GF-D8 (cell line): ENCODE data around the gene CANT1.
"Not testable (repeated sequence)": the region's sequence is repeated elsewhere in the genome, so short reads cannot be mapped to it uniquely, and the experiment has no call there.

Experiments used
- DNase-seq: peaks from one replicate; lab custom pipeline; 2025; lab: John Stamatoyannopoulos, UW

Gene CANT1

DNA sequence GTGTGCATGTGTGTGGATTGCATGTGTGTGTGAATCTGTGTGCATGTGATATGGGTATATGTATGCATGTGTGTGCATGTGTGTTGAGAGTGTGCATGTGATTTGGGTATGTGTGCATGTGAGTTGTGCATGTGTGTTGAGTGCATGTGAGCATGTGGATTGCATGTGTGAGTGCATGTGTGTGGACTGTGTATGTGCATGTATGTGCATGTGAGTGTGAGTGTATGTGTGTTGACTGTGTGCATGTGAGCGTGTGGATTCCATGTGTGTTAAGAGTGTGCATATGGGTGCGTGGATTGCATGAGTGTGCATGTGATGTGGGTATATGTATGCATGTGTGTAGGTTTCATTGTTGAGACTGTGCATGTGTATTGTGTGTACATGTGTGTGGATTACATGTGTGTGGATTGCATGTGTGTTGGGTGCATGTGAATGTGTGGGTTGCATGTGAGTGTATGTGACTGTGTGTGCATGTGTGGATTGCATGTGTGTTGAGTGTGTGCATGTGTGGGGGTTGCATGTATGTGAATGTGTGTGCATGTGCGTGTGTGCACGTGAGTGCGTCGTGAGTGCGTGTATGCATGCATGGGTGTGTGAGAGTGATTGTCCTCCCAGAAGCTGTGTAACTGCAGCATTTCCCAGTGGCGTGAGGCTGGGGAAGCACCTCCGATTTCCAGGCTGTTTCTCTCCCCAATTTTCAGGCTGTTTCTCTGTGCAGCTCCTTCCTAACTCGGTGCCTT lies 33.8 kb upstream of the CANT1 start:
- DNase-seq = no peak

DNA sequence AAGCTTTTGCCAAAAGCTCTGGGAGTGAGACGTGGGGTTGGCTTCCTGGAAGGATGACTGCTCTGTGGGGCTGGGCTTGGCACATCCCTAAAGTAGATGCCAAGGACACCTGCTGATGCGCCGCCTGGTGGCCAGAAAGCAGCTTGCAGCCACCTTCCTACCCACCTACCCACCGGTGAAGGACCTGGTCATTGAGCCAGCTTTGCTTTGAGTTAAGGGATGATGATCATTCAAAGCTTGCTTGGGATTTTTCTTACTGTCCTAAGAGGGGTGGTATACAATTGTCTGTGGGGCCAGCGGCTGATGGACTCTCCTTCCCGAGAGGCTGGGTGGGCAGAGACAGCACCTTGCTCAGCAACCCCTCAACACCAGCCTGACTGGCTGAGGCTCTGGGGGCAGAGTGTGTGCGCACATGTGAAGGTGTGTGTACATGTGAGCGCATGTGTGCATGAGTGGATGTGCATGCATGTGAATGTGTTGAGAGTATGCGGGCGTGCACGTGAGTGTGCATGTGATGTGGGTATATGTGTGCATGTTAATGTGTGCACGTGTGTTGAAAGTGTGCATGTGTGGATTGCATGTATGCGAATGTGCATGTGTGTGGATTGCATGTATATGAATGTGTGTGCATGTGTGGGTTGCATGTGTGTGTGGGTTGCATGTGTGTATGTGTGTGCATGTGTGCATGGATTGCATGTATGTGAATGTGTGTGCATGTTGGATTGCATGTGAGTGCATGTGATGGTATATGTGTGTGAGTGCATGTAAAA lies 33.0 kb upstream of the CANT1 start:
- DNase-seq = no peak

DNA sequence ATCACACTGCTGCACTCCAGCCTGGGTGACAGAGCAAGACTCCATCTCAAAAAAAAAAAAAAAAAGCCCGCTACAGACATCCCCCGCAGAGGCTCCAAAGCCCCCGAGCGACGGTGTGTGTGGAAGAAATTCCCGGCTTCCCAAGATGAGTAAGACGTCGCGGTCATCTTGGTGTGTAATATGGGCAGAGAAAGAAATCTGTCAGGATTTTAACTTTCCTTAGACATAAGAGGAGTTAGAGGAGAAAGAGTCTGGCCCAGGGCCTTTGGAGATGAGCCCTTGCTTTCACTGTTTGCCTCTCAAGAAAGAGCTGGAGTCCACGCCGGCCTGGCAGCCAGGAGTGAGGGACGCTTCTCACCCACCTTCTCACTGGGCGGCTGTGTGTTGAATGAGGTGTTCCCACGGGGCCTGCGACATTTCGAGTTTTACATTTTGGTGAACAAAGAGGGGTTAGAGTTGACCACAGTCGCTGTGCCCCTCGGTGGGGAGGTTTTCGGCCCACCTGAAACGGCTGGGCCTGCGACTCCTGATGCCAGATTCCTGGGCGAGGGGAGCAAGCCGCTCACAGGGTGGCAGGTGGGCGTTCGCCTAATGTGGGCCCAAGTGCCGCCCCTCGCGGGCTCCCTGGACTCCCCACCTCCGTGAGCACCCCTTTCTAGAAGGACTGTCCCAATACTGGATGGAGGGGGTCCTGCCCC lies 32.3 kb upstream of the CANT1 start:
- no peak for DNase-seq

- no peak for DNase-seq
These were observed 31.5 kb upstream of the CANT1 start for GRCh38 chr17:79041041-79041570.

DNA sequence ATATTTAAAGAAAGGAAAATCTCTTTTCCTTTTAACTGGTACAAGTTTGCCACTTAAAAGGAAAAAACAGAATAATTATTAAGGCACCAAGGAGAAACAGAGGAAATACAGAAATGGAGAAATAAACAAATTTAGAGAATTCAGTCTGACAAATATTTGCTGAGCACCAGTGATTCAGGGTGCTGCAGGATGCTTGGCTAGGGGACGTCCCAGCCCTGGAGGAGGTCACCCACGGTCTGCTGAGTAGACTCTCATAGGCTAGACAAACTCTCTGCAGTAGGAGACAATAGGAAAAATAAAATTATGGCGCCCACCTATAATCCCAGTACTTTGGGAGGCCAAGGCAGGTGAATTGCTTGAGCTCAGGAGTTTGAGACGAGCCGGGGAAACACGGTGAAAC lies 30.3 kb upstream of the CANT1 start:
- no peak for DNase-seq

DNA sequence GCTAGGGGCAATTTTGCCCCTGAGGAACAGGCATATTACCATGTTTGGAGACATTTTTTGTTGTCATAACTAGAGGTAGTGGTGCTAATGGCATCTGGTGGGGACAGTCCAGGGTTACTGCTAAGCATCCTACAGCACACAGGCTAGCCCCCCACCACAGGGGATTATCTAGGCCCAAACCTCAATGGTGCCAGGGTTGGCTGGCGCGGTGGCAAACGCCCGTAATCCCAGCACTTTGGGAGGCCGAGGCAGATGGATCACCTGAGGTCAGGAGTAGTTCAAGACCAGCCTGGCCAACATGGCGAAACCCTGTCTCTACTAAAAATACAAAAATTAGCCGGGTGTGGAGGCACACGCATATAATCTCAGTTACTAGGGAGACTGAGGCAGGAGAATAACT lies 29.6 kb upstream of the CANT1 start:
- DNase-seq = no peak

DNA sequence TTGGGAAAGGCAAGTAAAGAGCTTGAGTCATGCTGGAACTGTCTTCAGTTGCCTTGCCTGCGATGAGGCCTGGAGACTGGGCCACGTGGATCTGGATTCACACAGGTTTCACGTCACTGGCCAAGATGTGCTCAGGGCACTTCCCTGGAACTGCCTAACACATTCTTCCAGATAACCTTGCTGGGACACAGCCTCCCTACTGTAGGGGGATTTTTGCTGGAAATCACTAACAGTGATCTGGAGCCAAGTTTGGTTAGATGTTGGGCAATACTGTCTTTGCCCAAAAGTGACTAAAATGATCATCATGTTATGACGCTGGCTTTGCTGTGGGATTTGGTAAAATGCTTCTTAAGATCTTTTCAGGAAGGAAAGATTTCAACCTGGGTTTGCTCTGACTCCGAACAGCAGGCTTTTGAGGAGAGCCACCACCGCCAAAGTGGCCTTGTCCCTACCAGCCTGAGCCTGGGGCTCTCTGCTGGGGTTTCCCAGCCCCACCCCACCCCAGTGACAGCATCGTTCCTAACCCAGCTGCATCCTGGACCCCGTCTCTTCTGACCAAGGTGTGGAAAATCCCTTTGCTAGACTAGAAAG lies 29.1 kb upstream of the CANT1 start:
- DNase-seq = no peak

DNA sequence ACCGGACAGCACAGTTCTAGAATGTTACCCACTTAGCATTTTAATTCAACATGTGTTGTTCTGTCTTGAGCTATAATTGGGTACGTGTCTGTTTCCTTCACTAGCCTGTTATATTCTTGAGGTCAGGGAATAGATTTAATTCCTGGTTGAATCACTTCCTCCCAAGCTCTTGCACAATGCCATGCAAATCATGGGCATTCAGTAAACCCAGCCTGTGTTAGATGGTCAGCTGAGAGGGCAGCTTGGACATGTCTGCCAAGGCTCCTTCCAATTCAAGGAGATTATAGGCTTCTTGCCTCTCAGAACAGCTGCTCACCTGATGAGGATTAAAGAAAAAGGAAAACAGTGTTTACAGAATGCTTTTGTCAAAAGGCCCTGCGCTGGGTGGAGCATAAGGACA lies 27.0 kb upstream of the CANT1 start:
- no peak for DNase-seq

DNA sequence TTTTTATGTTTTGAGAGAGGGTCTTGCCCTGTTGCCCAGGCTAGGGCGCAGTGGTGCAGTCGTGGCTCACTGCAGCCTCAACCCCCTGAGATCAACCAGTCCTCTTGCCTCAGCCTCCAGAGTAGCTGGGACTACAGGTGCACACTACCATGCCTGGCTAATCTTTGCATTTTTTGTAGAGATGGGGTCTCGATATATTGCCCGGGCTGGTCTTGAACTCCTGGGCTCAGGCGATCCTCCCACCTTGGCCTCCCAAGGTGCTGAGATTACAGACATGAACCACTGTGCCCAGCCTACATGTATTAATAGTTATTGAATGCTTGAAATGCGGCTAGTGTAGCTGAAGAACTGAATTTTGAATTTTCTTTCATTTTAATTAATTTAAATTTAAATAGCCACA lies 26.6 kb upstream of the CANT1 start:
- DNase-seq = no peak

GRCh38 chr17:79035686-79036085 lies 26.1 kb upstream of the CANT1 start:
- no peak for DNase-seq

- no peak for DNase-seq
These were observed 25.4 kb upstream of the CANT1 start for GRCh38 chr17:79034931-79035485.

GRCh38 chr17:79033741-79034501 lies 24.4 kb upstream of the CANT1 start:
- no peak for DNase-seq

DNA sequence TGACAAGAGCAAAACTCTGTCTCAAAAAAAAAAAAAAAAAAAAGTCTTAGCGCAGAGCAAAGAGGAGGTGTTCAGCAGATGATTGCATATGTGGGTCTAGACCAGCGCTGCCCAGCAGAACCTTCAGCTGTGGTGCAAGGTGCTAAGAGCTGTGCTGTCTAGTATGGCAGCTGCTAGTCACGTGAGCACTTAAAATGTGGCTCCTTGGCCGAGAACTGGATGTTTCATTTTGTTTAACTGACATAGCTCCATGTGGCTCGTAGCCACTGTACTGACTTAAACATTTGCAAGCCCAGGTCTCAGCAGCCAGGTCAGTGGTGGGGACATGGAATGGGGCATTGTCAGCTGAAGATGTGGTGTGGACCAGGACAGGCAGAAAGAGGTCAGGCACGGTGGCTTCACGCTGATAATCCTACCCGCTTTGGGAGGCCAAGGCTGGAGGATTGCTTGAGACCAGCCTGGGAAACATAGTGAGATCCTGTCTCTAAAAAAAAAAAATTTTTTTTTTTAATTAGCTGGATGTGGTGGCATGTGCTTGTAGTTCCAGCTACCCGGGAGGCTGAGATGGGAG lies 23.6 kb upstream of the CANT1 start:
- no peak for DNase-seq

GRCh38 chr17:79031996-79032875 lies 22.7 kb upstream of the CANT1 start:
- DNase-seq = no peak

GRCh38 chr17:79030636-79031035 lies 21.1 kb upstream of the CANT1 start:
- DNase-seq = not testable (repeated sequence)

DNA sequence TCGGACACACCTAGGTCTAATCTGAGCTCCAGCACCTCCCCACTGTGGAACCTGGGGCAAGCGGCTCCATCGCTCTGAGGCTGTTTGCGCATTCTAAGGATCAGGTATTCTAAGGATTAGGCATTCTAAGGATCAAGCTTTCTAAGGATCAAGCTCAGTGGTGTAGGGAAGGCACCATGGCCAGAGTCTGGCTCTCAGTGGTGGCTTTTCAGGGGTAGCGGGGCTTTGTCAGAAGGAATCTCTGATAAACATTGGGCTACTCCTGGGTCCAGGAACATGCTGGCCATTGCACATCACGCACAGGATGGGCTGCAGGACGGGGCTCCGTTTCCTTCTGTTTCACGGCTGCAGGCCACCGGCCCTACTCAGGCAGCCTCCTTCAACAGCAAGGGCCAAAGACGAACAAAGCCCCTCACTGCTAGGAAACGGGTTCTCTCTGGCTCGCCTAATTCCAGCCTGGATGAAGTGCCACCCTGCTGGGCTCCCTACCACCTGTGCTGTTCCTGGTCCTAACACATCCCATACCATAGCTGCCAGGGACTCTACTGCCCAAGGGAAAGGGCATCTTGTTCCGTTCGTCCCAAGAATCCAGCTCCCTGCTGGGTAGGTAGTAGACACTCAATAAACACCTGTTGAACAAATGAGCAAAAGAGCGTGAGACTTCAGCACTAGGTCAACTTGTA lies 19.9 kb upstream of the CANT1 start:
- DNase-seq = no peak

DNA sequence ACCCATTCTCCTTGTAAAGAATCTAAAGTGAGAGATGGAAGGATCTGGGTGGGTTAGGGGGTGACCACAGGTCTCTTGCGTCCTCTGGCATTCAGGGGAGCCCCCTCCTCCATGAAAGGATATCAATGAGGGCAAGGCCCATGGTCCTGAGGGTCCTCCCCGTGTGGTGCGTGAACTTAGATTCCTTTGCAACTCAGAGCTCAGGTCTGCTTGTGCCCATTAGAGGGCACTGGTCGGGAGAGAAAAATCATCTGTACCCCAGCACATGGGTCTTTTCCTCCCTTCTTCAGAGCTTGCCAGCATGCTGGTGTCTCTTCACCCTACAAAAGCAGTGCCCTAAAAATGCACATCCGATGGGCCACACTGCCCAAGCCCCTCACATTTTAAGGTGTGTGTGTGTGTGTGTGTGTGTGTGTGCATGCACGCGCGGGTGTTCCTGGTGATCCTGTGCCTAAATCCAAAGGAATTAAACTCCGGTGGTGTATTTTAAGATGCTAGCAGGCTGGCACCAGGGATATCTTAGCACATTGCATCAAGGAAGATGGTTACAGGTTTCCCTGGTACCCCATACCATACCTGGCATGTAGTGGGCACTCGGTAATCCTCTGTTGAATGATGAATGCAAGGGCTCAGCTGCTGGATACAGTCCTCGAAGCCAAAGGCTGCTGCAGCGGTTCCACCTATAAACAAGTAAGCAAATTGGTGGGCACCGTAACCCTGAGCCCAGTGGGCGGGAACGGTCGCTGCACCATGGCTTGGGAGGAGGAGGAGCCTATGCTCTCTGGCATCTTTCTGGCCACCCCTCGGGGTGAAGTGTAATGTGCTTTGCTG lies 19.1 kb upstream of the CANT1 start:
- no peak for DNase-seq

DNA sequence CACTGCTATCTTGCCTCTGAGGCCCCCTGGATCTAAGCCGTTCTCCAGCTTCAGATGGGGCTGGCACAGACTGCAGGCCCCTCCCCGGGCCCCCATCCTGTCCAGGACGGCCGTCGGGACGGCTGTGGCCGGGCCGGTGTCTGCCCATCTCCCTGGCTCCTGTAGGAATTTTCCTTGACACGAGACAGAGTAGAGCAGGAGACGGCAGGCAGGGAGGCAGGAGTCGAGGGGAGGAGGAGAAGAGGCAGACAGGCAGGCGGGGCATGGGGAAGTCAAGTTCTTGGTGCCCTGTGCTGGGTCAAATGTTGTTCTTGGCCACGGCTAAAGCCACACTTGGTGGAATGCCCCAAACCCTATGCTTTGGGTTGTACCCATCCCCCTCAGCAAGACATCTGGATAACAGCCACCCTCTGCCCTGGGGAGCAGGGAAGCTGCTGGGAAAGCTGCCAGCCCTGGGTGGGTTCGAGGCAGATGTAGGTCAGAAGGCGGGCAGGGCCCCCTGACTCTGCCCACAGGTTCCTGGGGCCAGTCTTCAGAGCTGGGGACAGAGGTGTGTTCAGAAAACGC lies 18.4 kb upstream of the CANT1 start:
- DNase-seq = no peak
